ENCODE results near the gene C5.

C5 gene

GRCh38 chr9:120905315-120906164 lies 144.5 kb downstream of the C5 start:
- DNase-seq: no peak

- no peak for DNase-seq
Measured at GRCh38 chr9:120904978-120905301, 145.1 kb downstream of the C5 start.

- DNase-seq: no peak
Measured at GRCh38 chr9:120904061-120904977, 145.8 kb downstream of the C5 start.

GRCh38 chr9:120902569-120903535 lies 147.2 kb downstream of the C5 start:
- no peak for DNase-seq

Measured in activated CD4-positive, alpha-beta T cell treated with anti-CD3 and anti-CD28 coated beads, Interleukin-2, amount 50 U/mL, for 4 hours (primary cell).